Activated B cell treated with CpG ODN at 0.5 μM for 24 hours (primary cell): ENCODE data around the gene KIAA1671. TPM values are rescaled to one million over a fixed set of nuclear protein-coding genes. Genes with fewer than 3 reads are reported as not detected.

Source experiments
- ATAC-seq: fragments of 200-7000 bp; cut with Tn5 transposase; one replicate; pipeline ENCODE4 v1.10.0; 2021; ENCODE audit warnings: low read depth, mild to moderate bottlenecking, moderate library complexity
- CTCF ChIA-PET: fragments of 350-600 bp; sonication (Branson Sonifier 250); formaldehyde crosslinking; loops from one replicate; lab custom pipeline; 2021; ENCODE audit warnings: antibody characterized with exemption; lab: Charles Lee
- POLR2A ChIA-PET: fragments of 350-600 bp; sonication (Branson Sonifier 250); formaldehyde crosslinking; loops from one replicate; lab custom pipeline; 2021; ENCODE audit warnings: antibody characterized with exemption; lab: Charles Lee
- DNase-seq: peaks from one replicate; pipeline ENCODE4 v3.0.0; 2022
- H3K27ac Mint-ChIP-seq: one replicate; pipeline ENCODE4 v1.8.0; 2020; ENCODE audit warnings: mixed read lengths
- H3K27me3 Mint-ChIP-seq: one replicate; pipeline ENCODE4 v1.8.0; 2021; ENCODE audit warnings: mixed read lengths
- H3K36me3 Mint-ChIP-seq: one replicate; pipeline ENCODE4 v1.8.0; 2021; ENCODE audit warnings: low read depth, mixed read lengths
- H3K4me1 Mint-ChIP-seq: one replicate; pipeline ENCODE4 v1.8.0; 2021; ENCODE audit warnings: mixed read lengths
- H3K4me3 Mint-ChIP-seq: one replicate; pipeline ENCODE4 v1.8.0; 2020; ENCODE audit warnings: mild to moderate bottlenecking, mixed read lengths
- H3K9me3 Mint-ChIP-seq: one replicate; pipeline ENCODE4 v1.8.0; 2020; ENCODE audit warnings: mixed read lengths
- CTCF ChIP-seq: fragments of 200-600 bp; IDR thresholded peaks from one replicate; pipeline ENCODE4 v1.8.0; 2022; ENCODE audit warnings: antibody characterized with exemption, mild to moderate bottlenecking
- intact Hi-C: fragments of 100-400 bp; cut with micrococcal nuclease; formaldehyde crosslinking; loops from one replicate; pipeline ENCODE4 v1.15.1; 2024
- total RNA-seq: library from RNA; stranded (reverse); gene quantifications from 2 replicates; pipeline ENCODE4 v1.2.3, GENCODE V29; 2022

KIAA1671 gene
- total RNA-seq, 1 donor from 2014 or later = 0.04 TPM

GRCh38 chr22:25078591-25078990, 126.1 kb downstream of the KIAA1671 start:
- Mint-ChIP-seq H3K4me1 (no peaks in the 10 kb centered on the region), H3K27ac (no peak overlapping the region), H3K36me3 (no peaks in the 10 kb centered on the region), H3K9me3 (no peaks in the 10 kb centered on the region), H3K4me3 (no peak overlapping the region), H3K27me3 (peaks cover 8% of the 10 kb centered on the region)
- CTCF ChIA-PET = no interaction called here
- intact Hi-C loops = no loop called here
- POLR2A ChIA-PET = no interaction called here
- DNase-seq (no peak), ATAC-seq (no peak)
- no peak for TF ChIP-seq CTCF

- POLR2A ChIA-PET = no interaction called here
- intact Hi-C loops = no loop called here
- H3K4me3 Mint-ChIP-seq = no peak overlapping the region
- no peaks in the 10 kb centered on the region for H3K9me3 Mint-ChIP-seq
- CTCF ChIA-PET = no interaction called here
- DNase-seq (no peak), ATAC-seq (no peak)
- peaks cover 8% of the 10 kb centered on the region for H3K27me3 Mint-ChIP-seq
- no peaks in the 10 kb centered on the region for H3K36me3 Mint-ChIP-seq
- H3K27ac Mint-ChIP-seq = no peak overlapping the region
- no peak for TF ChIP-seq CTCF
- H3K4me1 Mint-ChIP-seq = peaks cover 2% of the 10 kb centered on the region
Measured at GRCh38 chr22:25080855-25081254, 128.3 kb downstream of the KIAA1671 start.

GRCh38 chr22:25081409-25081824, 128.9 kb downstream of the KIAA1671 start:
- TF ChIP-seq CTCF = no peak
- intact Hi-C loops = no loop called here
- Mint-ChIP-seq H3K4me3 (no peak overlapping the region), H3K27me3 (peaks cover 8% of the 10 kb centered on the region), H3K27ac (no peak overlapping the region), H3K36me3 (no peaks in the 10 kb centered on the region), H3K4me1 (peaks cover 7% of the 10 kb centered on the region), H3K9me3 (no peaks in the 10 kb centered on the region)
- ATAC-seq (no peak), DNase-seq (no peak)
- ChIA-PET POLR2A (no interaction called here), CTCF (no interaction called here)

GRCh38 chr22:25082096-25082495, 129.6 kb downstream of the KIAA1671 start:
- Mint-ChIP-seq H3K4me1 (peaks cover 10% of the 10 kb centered on the region), H3K27me3 (peaks cover 8% of the 10 kb centered on the region), H3K9me3 (no peaks in the 10 kb centered on the region), H3K27ac (no peak overlapping the region), H3K4me3 (no peak overlapping the region), H3K36me3 (no peaks in the 10 kb centered on the region)
- intact Hi-C loops = no loop called here
- DNase-seq (no peak), ATAC-seq (no peak)
- TF ChIP-seq CTCF = no peak
- ChIA-PET POLR2A (no interaction called here), CTCF (no interaction called here)

GRCh38 chr22:25083056-25083806, 130.7 kb downstream of the KIAA1671 start:
- POLR2A ChIA-PET = no interaction called here
- Mint-ChIP-seq H3K9me3 (no peaks in the 10 kb centered on the region), H3K27ac (no peak overlapping the region), H3K4me1 (peaks cover 10% of the 10 kb centered on the region), H3K36me3 (no peaks in the 10 kb centered on the region), H3K27me3 (peaks cover 7% of the 10 kb centered on the region), H3K4me3 (no peak overlapping the region)
- no peak for DNase-seq
- ATAC-seq = no peak
- intact Hi-C loops = no loop called here
- CTCF ChIA-PET = no interaction called here
- TF ChIP-seq CTCF = no peak
